Mucosa of descending colon (tissue), 3 donors: ENCODE data around the gene SPAG6. TPM values are rescaled to one million over a fixed set of nuclear protein-coding genes. Genes with fewer than 3 reads are reported as not detected.

ENCODE experiments used
- ATAC-seq: fragments of 200-7000 bp; cut with Tn5 transposase; one replicate; pipeline ENCODE4 v1.9.1; 2020; ENCODE audit warnings: mild to moderate bottlenecking, moderate library complexity
- DNase-seq, 3 donors: peaks; one replicate each; pipeline ENCODE4 v3.0.0-alpha.2; 2020
- H3K36me3 ChIP-seq: fragments of 200-600 bp; one replicate; pipeline ENCODE4 v1.8.0; 2021; ENCODE audit warnings: low read depth, mild to moderate bottlenecking
- H3K4me1 ChIP-seq: fragments of 200-600 bp; one replicate; pipeline ENCODE4 v1.8.0; 2021; ENCODE audit warnings: low read depth, mild to moderate bottlenecking
- H3K4me3 ChIP-seq: fragments of 200-600 bp; one replicate; pipeline ENCODE4 v1.8.0; 2021; ENCODE audit warnings: mild to moderate bottlenecking
- H3K9me3 ChIP-seq: fragments of 200-600 bp; one replicate; pipeline ENCODE4 v1.8.0; 2021; ENCODE audit warnings: mild to moderate bottlenecking
- intact Hi-C, 2 donors: fragments of 100-400 bp; cut with DNase I in 1 of 2; cut with micrococcal nuclease in 1 of 2; formaldehyde crosslinking; loops; one replicate each; pipeline versions ENCODE4 v1.11.0 to v1.11.1; 2022; cut with DNase I, micrococcal nuclease
- total RNA-seq, 3 donors: library from RNA; stranded (reverse); fragmentation: NEBNext Ultra II Directional in 2 of 3; extraction: Animal tissue kit (Norgen Biotek cat#: 25700) in 2 of 3; gene quantifications; one replicate each; pipeline versions ENCODE4 v1.2.1 to v1.2.4, GENCODE V29; 2021 to 2023
- TF ChIP-seq, protein P1 (sequence below): fragments of 200-600 bp; IDR thresholded peaks from one replicate; pipeline ENCODE4 v1.8.0; 2022; ENCODE audit warnings: antibody characterized with exemption, mild to moderate bottlenecking
- donor health status: DM: no; HTN: no; CAD: no; lungs with moderate emphysema.
- donor health status: DM: no; HTN: no; CAD: no.
- donor health status: DM: no; HTN: yes; CAD: no.

SPAG6 gene
- total RNA-seq, 3 donors from 2014 or later = not detected

- DNase-seq (no peak), ATAC-seq (no peak)
- no peaks in the 10 kb centered on the region for H3K36me3 ChIP-seq
- H3K4me1 ChIP-seq = no peaks in the 10 kb centered on the region
- intact Hi-C loops = no loop called here
- TF ChIP-seq, protein P1, sequence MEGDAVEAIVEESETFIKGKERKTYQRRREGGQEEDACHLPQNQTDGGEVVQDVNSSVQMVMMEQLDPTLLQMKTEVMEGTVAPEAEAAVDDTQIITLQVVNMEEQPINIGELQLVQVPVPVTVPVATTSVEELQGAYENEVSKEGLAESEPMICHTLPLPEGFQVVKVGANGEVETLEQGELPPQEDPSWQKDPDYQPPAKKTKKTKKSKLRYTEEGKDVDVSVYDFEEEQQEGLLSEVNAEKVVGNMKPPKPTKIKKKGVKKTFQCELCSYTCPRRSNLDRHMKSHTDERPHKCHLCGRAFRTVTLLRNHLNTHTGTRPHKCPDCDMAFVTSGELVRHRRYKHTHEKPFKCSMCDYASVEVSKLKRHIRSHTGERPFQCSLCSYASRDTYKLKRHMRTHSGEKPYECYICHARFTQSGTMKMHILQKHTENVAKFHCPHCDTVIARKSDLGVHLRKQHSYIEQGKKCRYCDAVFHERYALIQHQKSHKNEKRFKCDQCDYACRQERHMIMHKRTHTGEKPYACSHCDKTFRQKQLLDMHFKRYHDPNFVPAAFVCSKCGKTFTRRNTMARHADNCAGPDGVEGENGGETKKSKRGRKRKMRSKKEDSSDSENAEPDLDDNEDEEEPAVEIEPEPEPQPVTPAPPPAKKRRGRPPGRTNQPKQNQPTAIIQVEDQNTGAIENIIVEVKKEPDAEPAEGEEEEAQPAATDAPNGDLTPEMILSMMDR = no peak
- H3K9me3 ChIP-seq = no peaks in the 10 kb centered on the region
- H3K4me3 ChIP-seq = no peak overlapping the region
Measured at GRCh38 chr10:22427890-22428571, 82.7 kb downstream of the SPAG6 start.

DNA sequence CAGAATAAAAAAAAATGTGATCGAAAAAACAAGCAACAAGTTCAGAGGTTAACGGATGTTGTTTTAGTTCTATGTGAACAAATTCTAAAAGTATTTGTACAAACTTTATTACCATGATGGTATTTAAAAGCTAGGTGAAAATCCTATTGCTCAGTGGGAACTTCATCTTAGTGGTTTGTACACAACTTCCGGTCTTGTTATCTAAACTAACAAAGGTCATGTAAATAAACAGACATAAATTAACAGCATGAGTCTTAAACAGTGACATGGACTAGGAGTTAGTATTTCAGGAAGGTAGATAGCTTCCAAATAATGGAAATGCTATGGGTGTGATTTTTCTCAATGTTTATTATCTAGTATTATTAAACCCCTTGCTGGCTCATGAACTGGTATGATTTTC lies 83.8 kb downstream of the SPAG6 start:
- Histone ChIP-seq H3K36me3 (no peaks in the 10 kb centered on the region), H3K4me3 (no peak overlapping the region), H3K4me1 (no peaks in the 10 kb centered on the region), H3K9me3 (no peaks in the 10 kb centered on the region)
- TF ChIP-seq, protein P1 = no peak
- DNase-seq = no peak
- ATAC-seq = no peak
- intact Hi-C loops = no loop called here

- Histone ChIP-seq H3K36me3 (no peaks in the 10 kb centered on the region), H3K4me1 (no peaks in the 10 kb centered on the region), H3K9me3 (no peaks in the 10 kb centered on the region), H3K4me3 (no peak overlapping the region)
- intact Hi-C loops = no loop called here
- no peak for DNase-seq
- no peak for ATAC-seq
- TF ChIP-seq, protein P1 = no peak
Measured at GRCh38 chr10:22429981-22430421, 84.7 kb downstream of the SPAG6 start.

DNA sequence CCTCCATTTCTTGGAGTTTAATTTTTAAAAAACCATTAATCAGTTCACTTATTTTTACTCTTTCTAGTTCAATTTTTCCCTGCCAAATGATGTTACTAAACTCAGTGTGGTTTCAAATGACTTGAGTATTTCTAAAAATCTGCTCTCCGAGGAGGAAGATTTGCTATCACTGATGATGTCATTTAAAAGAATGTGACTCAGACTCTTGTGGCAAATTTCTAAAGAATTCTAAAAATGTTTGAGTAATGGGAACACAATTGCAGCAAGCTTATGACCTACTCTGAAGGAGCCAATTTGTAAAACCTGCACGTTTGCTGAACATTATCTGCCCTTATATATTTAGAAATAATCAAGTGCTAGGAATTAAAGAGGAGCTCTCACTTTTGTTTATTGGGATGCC lies 88.6 kb downstream of the SPAG6 start:
- Histone ChIP-seq H3K4me3 (no peak overlapping the region), H3K4me1 (peaks cover 14% of the 10 kb centered on the region), H3K9me3 (no peaks in the 10 kb centered on the region), H3K36me3 (no peaks in the 10 kb centered on the region)
- ATAC-seq = no peak
- TF ChIP-seq, protein P1 = no peak
- intact Hi-C loops = no loop called here
- no peak for DNase-seq

GRCh38 chr10:22434521-22434920 lies 89.2 kb downstream of the SPAG6 start:
- intact Hi-C loops = no loop called here
- TF ChIP-seq, protein P1 = no peak
- H3K9me3 ChIP-seq = no peaks in the 10 kb centered on the region
- ATAC-seq (no peak), DNase-seq (no peak)
- H3K36me3 ChIP-seq = no peaks in the 10 kb centered on the region
- H3K4me3 ChIP-seq = no peak overlapping the region
- peaks cover 14% of the 10 kb centered on the region for H3K4me1 ChIP-seq

DNA sequence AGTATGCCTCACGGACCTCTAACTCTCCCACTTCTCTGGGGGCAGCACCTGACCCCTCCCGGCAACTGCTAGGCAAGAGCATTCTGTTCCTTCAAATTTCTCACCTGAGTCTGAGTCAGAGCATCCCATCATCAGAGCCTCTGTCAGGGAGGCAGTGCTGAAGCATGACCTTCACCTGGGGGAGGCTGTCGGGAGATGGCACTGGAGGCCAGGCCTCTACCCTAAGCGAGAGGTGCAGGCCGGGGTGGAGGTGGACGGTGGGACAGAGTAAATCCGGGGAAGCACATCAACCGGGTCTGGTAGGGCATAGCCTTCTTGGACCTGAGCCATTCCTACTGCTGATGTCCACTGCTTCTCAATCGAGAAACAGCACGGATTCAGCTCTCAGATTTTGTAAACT lies 90.4 kb downstream of the SPAG6 start:
- Histone ChIP-seq H3K9me3 (no peaks in the 10 kb centered on the region), H3K4me3 (no peak overlapping the region), H3K36me3 (no peaks in the 10 kb centered on the region), H3K4me1 (peaks cover 14% of the 10 kb centered on the region)
- ATAC-seq (no peak), DNase-seq (peak in 1 of 3 donors; percentile 5)
- TF ChIP-seq, protein P1 = no peak
- intact Hi-C loops = no loop called here
